ENCODE results near the gene POLR3F.
"Not testable (repeated sequence)": the region's sequence is repeated elsewhere in the genome, so short reads cannot be mapped to it uniquely, and the experiment has no call there.

The POLR3F gene

GRCh38 chr20:18515973-18516372, 48.8 kb downstream of the POLR3F start:
- no peak for DNase-seq (ENCODE audit: low read depth)
- no peak overlapping the region for H3K4me3 ChIP-seq (ENCODE audit: low read depth, low read length)

GRCh38 chr20:18522066-18522465, 54.9 kb downstream of the POLR3F start:
- not testable (repeated sequence) for DNase-seq (ENCODE audit: low read depth); H3K4me3 ChIP-seq (ENCODE audit: low read depth, low read length)

More at GRCh38 chr20:18515973-18516372, 48.8 kb downstream of the POLR3F start:
- TF ChIP-seq, protein P1, sequence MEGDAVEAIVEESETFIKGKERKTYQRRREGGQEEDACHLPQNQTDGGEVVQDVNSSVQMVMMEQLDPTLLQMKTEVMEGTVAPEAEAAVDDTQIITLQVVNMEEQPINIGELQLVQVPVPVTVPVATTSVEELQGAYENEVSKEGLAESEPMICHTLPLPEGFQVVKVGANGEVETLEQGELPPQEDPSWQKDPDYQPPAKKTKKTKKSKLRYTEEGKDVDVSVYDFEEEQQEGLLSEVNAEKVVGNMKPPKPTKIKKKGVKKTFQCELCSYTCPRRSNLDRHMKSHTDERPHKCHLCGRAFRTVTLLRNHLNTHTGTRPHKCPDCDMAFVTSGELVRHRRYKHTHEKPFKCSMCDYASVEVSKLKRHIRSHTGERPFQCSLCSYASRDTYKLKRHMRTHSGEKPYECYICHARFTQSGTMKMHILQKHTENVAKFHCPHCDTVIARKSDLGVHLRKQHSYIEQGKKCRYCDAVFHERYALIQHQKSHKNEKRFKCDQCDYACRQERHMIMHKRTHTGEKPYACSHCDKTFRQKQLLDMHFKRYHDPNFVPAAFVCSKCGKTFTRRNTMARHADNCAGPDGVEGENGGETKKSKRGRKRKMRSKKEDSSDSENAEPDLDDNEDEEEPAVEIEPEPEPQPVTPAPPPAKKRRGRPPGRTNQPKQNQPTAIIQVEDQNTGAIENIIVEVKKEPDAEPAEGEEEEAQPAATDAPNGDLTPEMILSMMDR (conservative IDR thresholded peaks at IDR 0.05; ENCODE audit: low read depth, low read length) = no peak

GRCh38 chr20:18523066-18523465, 55.9 kb downstream of the POLR3F start:
- no peak for DNase-seq (ENCODE audit: low read depth)
- TF ChIP-seq, protein P1 (conservative IDR thresholded peaks at IDR 0.05; ENCODE audit: low read depth, low read length) = no peak
- no peak overlapping the region for H3K4me3 ChIP-seq (ENCODE audit: low read depth, low read length)

GRCh38 chr20:18524646-18525045, 57.5 kb downstream of the POLR3F start:
- H3K4me3 ChIP-seq (ENCODE audit: low read depth, low read length) = no peak overlapping the region
- TF ChIP-seq, protein P1 (conservative IDR thresholded peaks at IDR 0.05; ENCODE audit: low read depth, low read length) = no peak
- DNase-seq (ENCODE audit: low read depth) = peak; percentile 42

DNA sequence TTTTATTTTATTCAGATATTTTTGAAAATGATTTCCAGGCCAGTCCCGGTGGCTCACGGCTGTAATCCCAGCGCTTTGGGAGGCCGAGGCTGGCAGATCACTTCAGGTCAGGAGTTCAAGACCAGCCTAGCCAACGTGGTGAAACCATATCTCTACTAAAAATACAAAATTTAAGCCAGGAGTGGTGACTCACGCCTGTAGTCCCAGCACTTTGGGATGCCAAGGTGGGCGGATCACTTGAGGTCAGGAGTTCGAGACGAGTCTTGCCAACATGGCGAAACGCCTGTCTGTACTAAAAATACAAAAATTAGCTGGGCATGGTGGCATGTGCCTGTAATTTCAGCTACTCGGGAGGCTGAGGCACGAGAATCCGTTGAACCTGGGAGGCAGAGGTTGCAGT, 59.6 kb downstream of the POLR3F start:
- not testable (repeated sequence) for DNase-seq (ENCODE audit: low read depth); H3K4me3 ChIP-seq (ENCODE audit: low read depth, low read length)

DNA sequence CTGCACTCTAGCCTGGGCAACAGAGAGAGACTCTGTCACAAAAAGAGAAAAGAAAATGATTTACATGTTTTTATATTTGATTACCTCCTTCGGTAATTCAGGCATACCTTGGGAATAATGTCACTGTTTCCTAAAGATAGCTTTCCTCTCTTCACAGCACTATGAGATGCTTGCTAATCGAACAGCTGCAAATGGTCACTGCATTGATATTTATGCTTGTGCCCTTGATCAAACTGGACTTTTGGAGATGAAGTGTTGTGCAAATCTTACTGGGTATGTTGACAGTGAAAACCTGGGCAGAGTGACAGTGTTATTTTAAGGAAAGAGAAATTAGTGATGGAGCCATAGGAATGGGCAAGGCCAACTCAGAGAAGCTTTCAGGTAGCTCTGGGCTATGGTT, 60.1 kb downstream of the POLR3F start:
- no peak overlapping the region for H3K4me3 ChIP-seq (ENCODE audit: low read depth, low read length)
- DNase-seq (ENCODE audit: low read depth) = no peak
- TF ChIP-seq, protein P1 (conservative IDR thresholded peaks at IDR 0.05; ENCODE audit: low read depth, low read length) = no peak

GRCh38 chr20:18527836-18528235, 60.6 kb downstream of the POLR3F start:
- TF ChIP-seq, protein P1 (conservative IDR thresholded peaks at IDR 0.05; ENCODE audit: low read depth, low read length) = no peak
- peak; percentile 33 for DNase-seq (ENCODE audit: low read depth)
- no peak overlapping the region for H3K4me3 ChIP-seq (ENCODE audit: low read depth, low read length)

DNA sequence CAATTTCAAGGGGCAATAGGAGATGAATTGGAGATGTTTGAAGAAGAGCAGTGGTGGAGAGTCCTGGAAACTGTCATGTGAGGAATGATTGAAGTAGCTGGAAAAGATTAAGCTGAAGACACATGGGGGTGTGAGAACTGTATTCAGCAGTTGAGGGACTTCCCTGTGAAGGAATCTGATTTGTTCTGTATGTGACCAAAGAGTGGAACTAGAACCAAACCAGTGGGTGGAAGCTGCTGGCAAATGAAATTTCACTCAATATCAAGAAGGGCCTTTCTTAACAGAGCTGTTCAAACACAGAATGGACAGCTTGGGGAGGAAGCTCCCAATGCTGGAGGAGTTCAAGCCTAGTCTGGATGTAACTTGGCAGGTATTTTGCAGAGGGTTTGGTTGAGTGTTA, 61.9 kb downstream of the POLR3F start:
- H3K4me3 ChIP-seq (ENCODE audit: low read depth, low read length) = no peak overlapping the region
- no peak for DNase-seq (ENCODE audit: low read depth)
- TF ChIP-seq, protein P1 (conservative IDR thresholded peaks at IDR 0.05; ENCODE audit: low read depth, low read length) = no peak

All from choroid plexus epithelial cell (primary cell).